Measurements from ENCODE around the gene PTPRD. TPM values are rescaled to one million over a fixed set of nuclear protein-coding genes. Genes with fewer than 3 reads are reported as not detected.

PTPRD gene
- total RNA-seq, 2 donors from 2014 or later: 12.1 to 13.4 TPM

DNA sequence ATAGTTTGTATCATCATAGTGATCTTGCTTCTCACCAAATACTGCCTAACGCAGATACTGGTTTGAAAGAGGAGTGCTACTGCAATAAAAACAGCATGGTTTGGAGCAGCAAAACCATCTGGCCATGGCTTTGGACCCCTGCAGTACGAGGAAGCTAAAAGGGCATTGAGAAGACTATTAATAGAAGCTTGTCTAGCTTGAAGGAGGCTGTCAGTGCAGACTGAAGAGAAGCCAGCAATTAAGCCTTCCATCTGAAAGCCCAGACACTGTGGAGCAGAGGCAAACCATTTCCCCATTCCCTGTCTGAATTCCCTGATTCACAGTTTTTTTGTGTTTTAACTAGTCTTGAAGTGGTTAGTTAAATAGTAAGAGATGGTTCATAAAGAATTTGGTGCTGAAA lies 281.6 kb downstream of the PTPRD start:
- DNase-seq: no peak
- intact Hi-C loops (cut with DNase I): no loop called here
- no peak for ATAC-seq

DNA sequence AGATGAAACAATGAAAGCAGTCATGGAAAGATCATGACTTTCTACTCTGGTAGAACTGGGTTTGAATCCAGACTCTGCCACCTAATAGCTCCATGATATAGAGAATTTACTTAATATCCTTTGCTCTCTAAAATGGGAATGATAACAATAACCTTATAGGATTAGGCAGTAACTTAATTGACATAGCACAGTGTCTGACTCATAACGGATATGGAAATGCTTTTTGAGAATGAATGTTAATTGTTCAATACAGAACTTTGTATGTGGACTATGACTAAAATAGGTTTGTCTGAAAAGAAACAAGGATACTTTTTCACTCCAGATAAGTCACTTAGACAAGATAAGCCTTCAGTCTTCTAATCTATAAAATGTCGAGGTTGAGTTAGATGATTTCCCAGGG lies 330.7 kb downstream of the PTPRD start:
- intact Hi-C loops (cut with DNase I): no loop called here
- ATAC-seq (no peak), DNase-seq (no peak)

DNA sequence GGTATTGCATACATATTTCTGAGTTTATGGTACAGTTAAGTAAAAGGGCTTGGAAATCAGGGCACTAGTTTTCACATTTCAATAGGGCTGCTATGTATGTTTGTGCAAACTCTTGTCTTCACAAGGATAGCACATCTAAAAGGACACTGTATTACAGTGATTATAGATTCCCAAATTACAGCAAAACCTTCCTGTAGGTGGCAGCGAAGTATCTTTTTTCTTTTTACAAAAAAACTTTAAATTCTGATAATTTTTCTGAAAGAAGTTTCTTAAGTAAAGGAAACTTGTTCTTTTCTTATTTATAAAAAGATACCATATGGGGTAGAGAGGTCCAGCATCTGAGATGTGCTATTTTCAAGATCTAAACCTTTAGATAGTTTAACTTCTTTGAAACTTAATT lies 337.8 kb downstream of the PTPRD start:
- DNase-seq: no peak
- intact Hi-C loops (cut with DNase I): no loop called here
- no peak for ATAC-seq

DNA sequence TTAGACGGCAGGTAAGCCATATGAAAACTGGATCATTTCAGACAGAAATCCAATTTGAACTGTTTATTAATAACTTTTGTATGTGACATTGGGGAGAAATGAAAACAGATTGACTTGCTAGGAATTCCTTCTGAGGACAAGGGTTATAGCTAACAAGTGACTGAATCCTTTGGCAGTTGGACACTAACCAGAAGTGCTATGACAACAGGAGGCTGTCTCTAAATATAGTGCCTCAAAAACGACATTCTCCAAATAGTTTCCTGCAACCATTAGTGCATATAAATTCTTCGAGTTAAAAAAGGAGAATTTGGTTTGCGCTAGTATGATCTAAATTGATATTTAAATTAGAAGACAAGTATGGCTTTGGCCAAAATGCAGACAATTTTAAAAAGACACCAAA lies 338.6 kb downstream of the PTPRD start:
- ATAC-seq (no peak), DNase-seq (no peak)
- intact Hi-C loops (cut with DNase I): no loop called here

DNA sequence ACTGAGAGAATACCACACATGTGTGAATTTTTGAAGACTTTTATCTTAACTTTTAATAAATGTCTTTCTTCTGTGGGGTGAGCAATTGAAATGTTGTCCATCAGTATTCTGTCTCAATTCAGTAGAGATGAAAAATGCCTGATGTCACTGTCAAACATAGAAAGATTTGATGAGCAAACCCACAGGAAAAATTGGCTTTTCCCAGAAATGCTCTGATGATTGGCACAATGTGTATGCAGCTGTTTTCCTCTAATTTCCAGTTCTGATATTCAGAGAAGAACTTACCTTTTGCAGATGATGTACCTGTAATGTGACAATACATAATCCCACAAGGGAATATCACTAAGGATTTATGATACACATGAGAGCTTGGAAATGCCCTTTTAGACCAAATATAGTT lies 340.0 kb downstream of the PTPRD start:
- intact Hi-C loops (cut with DNase I): no loop called here
- ATAC-seq (no peak), DNase-seq (no peak)

DNA sequence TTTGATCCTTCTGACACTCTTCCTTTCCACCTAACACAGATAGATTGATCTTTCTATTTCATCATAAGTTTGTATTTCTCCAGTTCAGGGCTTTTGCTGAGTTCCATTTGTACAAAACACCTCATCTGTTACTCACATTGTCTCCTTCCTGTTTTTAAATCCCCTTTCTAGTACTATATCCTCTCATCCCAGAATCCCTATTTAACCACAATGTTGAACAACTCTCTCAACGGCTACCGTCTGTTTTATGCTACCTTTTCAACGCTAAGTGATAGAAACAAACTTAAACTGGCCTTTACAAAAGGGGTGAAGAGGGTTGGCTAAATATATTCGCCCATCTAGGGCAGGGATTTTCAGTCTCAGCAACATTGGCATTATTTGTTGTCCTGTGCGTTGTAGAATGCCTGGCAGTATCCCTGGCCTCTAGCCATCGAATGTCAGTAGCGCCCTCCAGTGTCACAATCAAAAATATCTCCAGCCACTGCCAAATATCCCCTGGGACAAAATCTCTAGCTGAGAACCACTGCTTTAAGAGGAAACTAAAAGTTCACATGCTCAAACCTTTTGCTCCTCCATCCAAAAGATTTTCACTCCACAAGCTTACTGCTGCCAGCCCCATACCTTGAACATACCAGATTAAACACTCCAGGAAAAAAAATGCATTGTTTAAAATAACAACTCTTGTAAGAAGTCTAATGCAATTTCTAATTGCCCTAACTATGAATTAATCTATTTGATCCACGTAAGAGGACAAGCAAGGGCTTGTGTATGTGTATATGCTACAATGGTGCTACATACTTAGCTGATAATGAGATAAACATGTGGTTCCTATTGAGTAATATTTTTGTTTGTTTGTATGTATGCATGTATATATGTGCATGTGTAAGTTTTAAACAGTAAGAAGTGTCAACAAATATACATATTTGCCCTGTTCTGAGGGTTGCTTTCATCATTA lies 344.0 kb downstream of the PTPRD start:
- intact Hi-C loops (cut with DNase I): loop anchor here in 1 of 2 donors (2.0 kb wide), 2 partner anchors 36 to 210 kb away; no protein-coding TSS in a partner anchor
- DNase-seq (no peak), ATAC-seq (peak; percentile 34 to 53)

DNA sequence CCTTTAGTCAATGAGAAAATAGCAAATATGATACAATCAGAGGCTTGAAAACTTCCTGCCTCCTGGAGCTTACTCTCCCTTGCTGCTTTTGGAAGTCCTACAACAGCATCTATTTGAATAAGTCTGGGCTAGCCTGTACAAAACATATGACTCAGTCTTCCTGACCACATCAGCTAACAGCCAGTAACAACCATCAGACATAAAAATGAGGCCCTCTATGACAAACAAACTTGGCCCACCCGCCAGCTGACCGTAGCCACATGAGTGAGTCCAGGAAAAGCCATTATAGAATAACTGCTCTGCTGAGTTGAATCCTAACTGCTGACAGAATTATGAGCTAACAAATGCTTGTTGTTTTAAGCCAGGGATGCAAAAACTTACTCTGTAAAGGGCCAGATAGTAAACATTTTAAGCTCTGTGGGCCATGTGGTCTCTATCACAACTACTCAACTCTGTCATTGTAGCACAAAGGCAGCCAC lies 347.6 kb downstream of the PTPRD start:
- peak in 1 of 2 donors; percentile 59 for ATAC-seq
- no peak for DNase-seq
- intact Hi-C loops (cut with DNase I): no loop called here

DNA sequence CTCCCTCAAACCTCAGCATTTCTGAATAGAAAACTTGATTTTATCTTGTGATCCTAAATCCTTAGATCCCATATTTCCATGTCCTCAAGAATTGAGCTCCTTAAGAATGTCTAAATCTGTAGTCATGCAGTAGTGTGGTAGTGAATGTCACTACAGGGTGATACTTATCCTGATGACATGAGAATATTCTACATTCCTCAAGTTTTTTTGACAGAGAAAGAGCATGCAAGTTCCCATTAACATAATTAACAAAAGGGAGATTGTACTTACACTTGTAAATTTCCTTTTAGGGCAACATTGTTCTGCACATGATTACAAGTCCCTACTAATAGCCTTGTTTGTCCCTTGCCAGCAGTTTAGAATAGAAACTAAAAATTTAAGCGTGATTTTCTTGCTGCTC lies 352.3 kb downstream of the PTPRD start:
- no peak for ATAC-seq
- no peak for DNase-seq
- intact Hi-C loops (cut with DNase I): no loop called here

DNA sequence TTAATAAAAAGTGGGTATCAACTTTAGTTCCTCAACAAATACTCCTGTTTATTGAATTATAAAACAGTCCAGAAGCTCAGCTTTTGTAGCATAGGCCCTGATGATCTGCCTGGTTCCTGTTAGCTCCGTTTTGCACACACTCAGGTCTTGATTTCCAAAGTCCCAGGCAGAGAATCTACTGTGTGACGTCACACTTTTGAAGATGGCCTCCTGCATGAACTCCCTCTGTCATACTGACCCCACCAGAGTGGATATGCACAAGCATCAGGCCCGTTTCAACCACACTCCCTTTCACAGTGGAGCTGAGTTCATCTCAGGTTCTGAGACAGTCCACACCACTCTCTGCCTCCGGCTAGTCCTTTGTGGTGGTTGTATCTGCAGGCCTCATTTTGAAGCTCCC lies 353.1 kb downstream of the PTPRD start:
- DNase-seq: no peak
- ATAC-seq: no peak
- intact Hi-C loops (cut with DNase I): no loop called here

DNA sequence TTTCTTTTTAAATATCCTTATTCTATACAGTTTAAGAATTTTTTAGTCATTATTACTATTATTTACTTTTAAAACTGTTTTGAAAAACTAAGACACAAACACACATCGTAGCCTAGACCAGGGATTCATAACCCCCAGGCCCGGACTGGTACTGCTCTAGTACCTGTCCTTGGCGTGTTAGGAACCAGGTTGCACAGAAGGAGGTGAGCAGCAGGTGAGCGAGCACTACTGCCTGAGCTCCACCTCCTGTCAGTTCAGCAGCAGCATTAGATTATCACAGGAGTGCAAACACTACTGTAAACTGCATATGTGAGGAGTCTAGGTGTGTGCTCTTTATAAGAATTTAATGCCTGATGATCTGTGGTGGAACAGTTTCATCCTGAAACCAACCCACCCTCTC lies 357.0 kb downstream of the PTPRD start:
- ATAC-seq: no peak
- no peak for DNase-seq
- intact Hi-C loops (cut with DNase I): no loop called here

DNA sequence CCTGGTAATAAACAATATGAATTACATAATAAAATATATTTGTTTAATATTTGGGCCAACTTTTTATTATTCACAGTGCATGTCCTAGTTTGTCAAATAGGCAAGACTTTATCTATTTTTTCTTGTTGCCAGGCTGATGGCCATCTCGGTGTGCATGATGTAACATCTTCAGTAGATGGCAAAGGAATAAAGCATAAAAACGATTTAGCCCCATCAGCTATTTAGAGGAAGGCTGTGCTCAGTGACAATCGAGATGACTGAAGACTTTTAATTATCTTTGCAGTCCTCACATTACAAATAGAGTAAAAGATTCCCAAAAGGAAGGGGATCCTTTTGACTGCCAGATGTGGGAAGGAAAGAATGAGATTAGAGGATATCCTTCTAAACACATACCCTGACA lies 358.5 kb downstream of the PTPRD start:
- ATAC-seq: no peak
- intact Hi-C loops (cut with DNase I): no loop called here
- DNase-seq: no peak

DNA sequence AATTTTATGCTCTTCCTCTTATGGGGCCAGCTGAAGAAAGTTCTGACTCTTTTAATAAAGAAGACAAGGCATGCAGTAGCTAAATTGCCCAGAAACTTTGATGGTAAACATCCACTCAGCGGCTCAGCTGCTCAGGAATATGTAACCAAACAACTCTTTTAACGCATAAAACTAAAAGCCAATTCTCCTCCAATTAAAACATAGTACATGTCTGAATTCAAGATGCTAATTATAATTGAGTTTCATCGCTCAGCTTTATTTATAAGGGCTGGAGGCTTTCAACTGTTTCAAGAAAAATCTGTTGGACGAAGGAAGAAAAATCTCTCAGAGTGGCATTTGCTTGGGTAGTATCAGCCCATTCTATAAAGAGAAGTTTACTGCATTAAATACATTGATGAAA lies 359.5 kb downstream of the PTPRD start:
- no peak for DNase-seq
- intact Hi-C loops (cut with DNase I): no loop called here
- ATAC-seq: no peak

DNA sequence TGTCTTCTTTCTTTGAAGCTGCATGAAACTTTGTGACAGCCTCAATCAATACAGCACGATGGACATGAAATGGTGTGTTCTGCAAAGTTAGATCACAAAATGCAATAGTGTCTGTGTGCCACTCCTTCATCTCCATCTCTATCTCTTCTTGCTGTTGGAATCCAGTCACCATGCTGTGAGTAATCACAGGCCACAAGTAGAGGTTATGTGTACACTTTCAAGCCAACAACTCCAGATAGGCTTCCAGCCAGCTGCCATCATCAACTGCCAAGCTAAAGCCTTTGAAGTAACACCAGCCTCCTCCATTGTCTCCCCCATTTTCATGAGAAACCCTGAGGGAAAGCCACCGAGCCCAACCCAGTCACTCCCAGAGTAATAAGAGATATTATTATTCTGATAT lies 360.6 kb downstream of the PTPRD start:
- intact Hi-C loops (cut with DNase I): no loop called here
- DNase-seq (peak; percentile 42), ATAC-seq (peak; percentile 91 to 94)

DNA sequence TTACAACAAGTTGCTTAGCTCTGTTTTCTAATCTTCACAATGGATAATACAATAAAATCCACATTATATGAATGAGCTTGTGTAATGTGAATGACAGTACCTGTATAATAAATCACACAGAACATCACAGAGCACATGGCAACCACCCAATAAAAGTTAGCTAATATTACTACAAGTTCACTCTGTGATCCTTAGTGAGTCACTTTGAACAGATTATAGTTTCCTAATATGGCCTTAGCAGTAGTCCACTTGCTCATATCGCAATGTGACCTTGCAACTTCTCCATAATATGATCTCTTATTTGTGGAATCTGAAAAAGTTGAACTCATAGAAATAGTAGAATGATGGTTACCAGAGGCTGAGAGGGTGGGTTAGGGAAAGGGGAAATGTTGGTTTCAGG lies 361.3 kb downstream of the PTPRD start:
- intact Hi-C loops (cut with DNase I): no loop called here
- ATAC-seq: peak; percentile 72 to 86

DNA sequence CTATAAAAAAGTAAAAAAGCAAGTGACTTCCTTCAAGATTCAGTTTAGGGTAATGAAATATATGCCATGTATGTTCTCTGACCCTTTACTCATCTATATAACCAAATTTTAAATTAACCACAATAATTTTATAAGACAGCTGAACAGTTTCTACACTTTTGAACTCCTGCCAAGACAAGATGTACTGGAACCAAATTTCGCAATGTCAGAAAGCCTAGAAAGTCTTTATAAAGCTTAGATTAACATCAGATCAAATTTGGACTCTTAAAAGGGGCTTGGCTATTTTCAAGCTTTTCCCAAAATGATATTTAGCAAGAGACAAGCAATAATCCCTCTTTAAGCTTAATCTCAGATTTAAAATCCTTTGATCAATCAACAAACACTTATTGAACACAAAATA lies 362.6 kb downstream of the PTPRD start:
- no peak for DNase-seq
- intact Hi-C loops (cut with DNase I): no loop called here
- no peak for ATAC-seq

More for the DNA sequence above, 361.3 kb downstream of the PTPRD start:
- DNase-seq: no peak

DNA sequence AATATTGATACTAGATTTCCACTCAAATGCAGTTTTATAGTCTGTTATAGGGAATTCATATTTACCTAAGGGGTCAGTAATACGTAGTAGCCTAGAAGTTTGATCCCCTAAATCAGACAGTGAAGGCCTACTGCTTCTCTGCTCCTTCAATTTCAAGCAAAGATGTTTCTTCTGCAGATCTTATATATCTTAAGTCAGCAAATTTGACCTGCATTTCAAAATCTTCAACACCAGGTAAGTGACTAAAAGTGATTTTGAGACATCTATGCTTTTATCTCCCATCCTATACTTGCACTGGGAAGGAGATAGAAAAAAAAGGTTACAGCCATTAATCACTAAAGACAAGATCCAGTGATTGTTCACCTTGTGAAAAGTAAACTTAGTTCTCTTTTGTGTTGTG lies 363.9 kb downstream of the PTPRD start:
- DNase-seq (no peak), ATAC-seq (no peak)
- intact Hi-C loops (cut with DNase I): no loop called here

DNA sequence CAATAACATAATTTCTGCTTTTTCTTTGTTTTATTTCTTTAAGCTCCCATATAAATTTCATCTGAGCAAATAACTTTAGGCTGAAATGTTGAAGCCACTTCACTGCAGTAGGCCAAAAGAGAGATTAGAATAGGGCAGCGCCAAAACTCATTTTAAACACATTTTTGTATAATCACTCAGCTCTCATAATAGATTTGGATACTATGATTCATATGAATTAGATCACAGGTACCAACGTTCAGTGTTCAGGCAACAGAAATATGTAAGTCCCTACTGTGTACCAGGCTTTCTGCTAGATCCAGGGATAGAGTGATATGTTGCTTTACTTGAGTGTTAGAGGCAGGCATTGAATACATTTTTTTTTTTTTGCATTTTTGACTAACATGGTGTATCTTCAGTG lies 370.5 kb downstream of the PTPRD start:
- DNase-seq (no peak), ATAC-seq (no peak)
- intact Hi-C loops (cut with DNase I): no loop called here

DNA sequence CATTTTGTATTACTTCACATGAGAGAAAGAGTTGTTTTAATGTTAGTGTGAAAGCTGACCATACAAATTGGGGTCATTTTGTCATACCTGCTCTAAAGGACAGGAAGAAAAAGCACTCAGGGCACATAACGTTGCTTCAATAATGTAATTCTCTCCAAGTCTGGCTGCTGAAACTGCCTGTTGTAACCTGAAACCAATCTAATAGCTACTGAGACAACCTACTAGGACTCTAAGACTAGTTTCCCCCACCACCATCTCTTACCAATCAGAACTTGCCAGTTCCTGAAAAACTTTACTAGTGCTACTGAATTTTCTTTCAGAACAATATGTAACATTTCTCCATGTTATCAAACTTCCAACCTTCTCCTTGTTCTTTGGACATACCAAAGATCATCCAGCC lies 374.7 kb downstream of the PTPRD start:
- ATAC-seq (no peak), DNase-seq (no peak)
- intact Hi-C loops (cut with DNase I): no loop called here

DNA sequence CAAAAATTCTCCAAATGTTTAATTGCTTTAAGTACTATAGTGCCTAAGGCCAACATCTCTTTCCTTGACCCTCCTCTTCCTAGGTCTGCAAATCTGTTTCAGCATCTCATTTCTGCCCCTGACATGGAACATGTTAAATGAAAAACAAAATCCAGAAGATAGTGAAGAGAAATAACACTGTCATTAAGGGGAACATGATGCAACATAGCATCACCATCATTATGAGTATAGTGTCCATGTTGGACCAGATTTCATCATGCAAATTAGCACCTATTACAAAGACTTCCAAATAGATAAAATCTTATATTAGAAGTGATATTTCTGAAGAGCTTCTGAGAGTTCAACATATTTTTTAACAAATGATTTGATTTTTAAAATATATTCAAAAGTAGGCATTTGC lies 375.2 kb downstream of the PTPRD start:
- ATAC-seq (no peak), DNase-seq (no peak)
- intact Hi-C loops (cut with DNase I): no loop called here

DNA sequence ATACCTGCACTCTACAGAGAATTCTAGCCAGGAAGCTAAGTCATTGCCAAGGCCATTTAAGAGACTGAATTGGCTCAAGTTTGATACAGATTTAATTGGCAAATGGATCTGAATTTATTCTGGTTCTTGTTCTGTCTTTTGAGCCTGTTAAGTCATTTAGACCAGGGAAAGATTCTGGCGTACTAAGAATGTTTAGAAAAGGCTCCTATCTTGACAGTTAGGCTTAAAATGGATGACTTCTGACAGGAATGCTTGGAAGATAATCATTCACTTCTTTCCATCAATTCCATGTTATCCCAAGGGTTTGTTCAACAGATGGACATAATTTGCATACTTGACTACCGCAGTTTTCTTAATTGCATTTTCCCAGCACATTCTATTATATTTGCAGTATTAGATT lies 376.6 kb downstream of the PTPRD start:
- ATAC-seq: no peak
- intact Hi-C loops (cut with DNase I): no loop called here

DNA sequence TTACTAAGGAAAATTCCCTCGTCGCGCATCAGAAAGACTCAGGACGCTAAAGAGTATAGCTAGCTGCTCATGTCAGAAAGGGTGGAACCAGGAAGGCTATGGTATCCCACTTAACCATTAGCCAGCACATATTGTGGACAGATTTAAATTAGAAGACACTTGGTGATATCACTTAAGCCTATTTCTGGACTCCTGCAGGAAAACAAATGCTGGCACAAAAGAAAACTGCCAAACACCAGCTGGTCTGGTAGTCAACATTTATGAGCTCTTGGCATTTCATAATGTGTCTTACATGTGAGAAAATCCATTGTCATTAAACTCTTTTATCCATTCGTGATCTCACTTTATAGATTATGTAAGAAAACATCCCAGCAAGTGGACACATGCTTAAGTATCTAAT lies 377.4 kb downstream of the PTPRD start:
- intact Hi-C loops (cut with DNase I): no loop called here
- no peak for DNase-seq
- no peak for ATAC-seq

More for the DNA sequence above, 376.6 kb downstream of the PTPRD start:
- DNase-seq: no peak
